GM23338 (cell line): ENCODE measurements around the gene PTPRE. TPM values are rescaled to one million over a fixed set of nuclear protein-coding genes. Genes with fewer than 3 reads are reported as not detected.

ENCODE experiments used
- ATAC-seq: fragments of 200-7000 bp; cut with Tn5 transposase; 3 replicates; pipeline ENCODE4 v1.9.1; 2020
- DNase-seq: peaks from one replicate; pipeline ENCODE4 v3.0.0-alpha.2; 2015; ENCODE audit warnings: low spot score
- H2AFZ ChIP-seq: fragments of 200-600 bp; sonication (generic); 2 replicates; pipeline ENCODE4 v1.8.0; 2016; ENCODE audit warnings: antibody characterized with exemption, mild to moderate bottlenecking, moderate library complexity
- H3F3A ChIP-seq: fragments of 200-600 bp; sonication (generic); replicated peaks from 2 replicates; pipeline ENCODE4 v1.8.0; 2017; ENCODE audit warnings: antibody characterized with exemption, mixed run types, low read depth
- H3K27ac ChIP-seq: fragments of 200-600 bp; sonication (generic); 2 replicates; pipeline ENCODE4 v1.6.1; 2016; ENCODE audit warnings: low read depth
- H3K27me3 ChIP-seq: fragments of 200-600 bp; sonication (generic); 2 replicates; pipeline ENCODE4 v1.8.0; 2016; ENCODE audit warnings: mild to moderate bottlenecking, mixed run types, moderate library complexity; ENCODE audit not compliant: insufficient read depth
- H3K36me3 ChIP-seq: fragments of 200-600 bp; sonication (generic); 2 replicates; pipeline ENCODE4 v1.8.0; 2016; ENCODE audit warnings: mild to moderate bottlenecking; ENCODE audit not compliant: insufficient read depth
- H3K4me1 ChIP-seq: fragments of 200-600 bp; sonication (generic); 2 replicates; pipeline ENCODE4 v1.8.0; 2016; ENCODE audit warnings: mild to moderate bottlenecking, moderate library complexity; ENCODE audit not compliant: insufficient read depth
- H3K4me2 ChIP-seq: fragments of 200-600 bp; sonication (generic); 2 replicates; pipeline ENCODE4 v1.7.1; 2017; ENCODE audit warnings: mixed run types
- H3K4me3 ChIP-seq: fragments of 200-600 bp; sonication (generic); 2 replicates; pipeline ENCODE4 v1.6.1; 2016; ENCODE audit warnings: mixed run types
- H3K79me2 ChIP-seq: fragments of 200-600 bp; sonication (generic); replicated peaks from 2 replicates; pipeline ENCODE4 v1.8.0; 2017; ENCODE audit warnings: mild to moderate bottlenecking; ENCODE audit not compliant: insufficient read depth
- H3K9me2 ChIP-seq: fragments of 200-600 bp; sonication (generic); 2 replicates; pipeline ENCODE4 v1.8.0; 2017; ENCODE audit not compliant: insufficient read depth
- H4K20me1 ChIP-seq: fragments of 200-600 bp; sonication (generic); replicated peaks from 2 replicates; pipeline ENCODE4 v1.8.0; 2017; ENCODE audit warnings: mild to moderate bottlenecking; ENCODE audit not compliant: insufficient read depth
- H3K27ac Mint-ChIP-seq: 2 replicates; pipeline ENCODE4 v1.8.0; 2020; ENCODE audit warnings: inconsistent platforms, mild to moderate bottlenecking, moderate library complexity, mixed read lengths
- H3K27me3 Mint-ChIP-seq: 3 replicates; pipeline ENCODE4 v1.8.0; 2022; ENCODE audit warnings: low read depth, mild to moderate bottlenecking, moderate library complexity, mixed read lengths, inconsistent platforms; ENCODE audit not compliant: insufficient read depth, poor library complexity
- H3K36me3 Mint-ChIP-seq: 3 replicates; pipeline ENCODE4 v1.8.0; 2021; ENCODE audit warnings: low read depth, mild to moderate bottlenecking, inconsistent platforms, moderate library complexity, mixed read lengths
- H3K4me1 Mint-ChIP-seq: 3 replicates; pipeline ENCODE4 v1.8.0; 2020; ENCODE audit warnings: mild to moderate bottlenecking, inconsistent platforms, mixed read lengths
- H3K4me3 Mint-ChIP-seq: 3 replicates; pipeline ENCODE4 v1.8.0; 2021; ENCODE audit warnings: moderate library complexity, mild to moderate bottlenecking, inconsistent platforms, mixed read lengths
- H3K9me3 Mint-ChIP-seq: 3 replicates; pipeline ENCODE4 v1.8.0; 2020; ENCODE audit warnings: moderate library complexity, mild to moderate bottlenecking, inconsistent platforms, mixed read lengths
- EZH2 ChIP-seq: fragments of 200-600 bp; sonication (generic); IDR thresholded peaks from one replicate; pipeline ENCODE4 v1.8.0; 2017; ENCODE audit warnings: antibody characterized with exemption, mild to moderate bottlenecking, low read depth; ENCODE audit not compliant: unreplicated experiment
- EZH2phosphoT487 ChIP-seq: fragments of 200-600 bp; sonication (generic); IDR thresholded peaks from one replicate; pipeline ENCODE4 v1.8.1; 2018; ENCODE audit warnings: antibody characterized with exemption; ENCODE audit not compliant: unreplicated experiment
- JUNB ChIP-seq: IDR thresholded peaks from one replicate; pipeline ENCODE4 v1.6.1; 2016; ENCODE audit warnings: antibody characterized with exemption; ENCODE audit not compliant: unreplicated experiment
- POLR2AphosphoS5 ChIP-seq: IDR thresholded peaks from 2 replicates; pipeline ENCODE4 v1.6.1; 2016; ENCODE audit warnings: antibody characterized with exemption, low read depth
- STAT1 ChIP-seq: IDR thresholded peaks from one replicate; pipeline ENCODE4 v1.6.1; 2016; ENCODE audit warnings: antibody characterized with exemption; ENCODE audit not compliant: unreplicated experiment
- ZNF114 ChIP-seq: fragments of 250-450 bp; sonication (Bioruptor Pico); IDR thresholded peaks from 2 replicates; pipeline ENCODE4 v1.5.0; 2020; ENCODE audit warnings: mild to moderate bottlenecking, moderate library complexity
- ZNF331 ChIP-seq: fragments of 250-450 bp; sonication (Bioruptor Pico); IDR thresholded peaks from 2 replicates; pipeline ENCODE4 v1.5.0; 2020; ENCODE audit warnings: low read depth, mild to moderate bottlenecking, moderate library complexity
- polyA plus RNA-seq: library from polyadenylated mRNA; unstranded; fragments of >200 nt; fragmentation: Nextera tagmentation; extraction: Ambion mirVana; gene quantifications from 2 replicates; pipeline ENCODE4 v1.2.1, GENCODE V29; 2016
- total RNA-seq: library from RNA; depleted of rRNA; stranded (reverse); fragments of >200 nt; shearing (Covaris generic); gene quantifications from 2 replicates; pipeline ENCODE4 v1.2.3, GENCODE V29; 2014
- TF ChIP-seq, protein P1 (sequence below), 2 experiments: fragments of 200-600 bp in 1 of 2; sonication (generic) in 1 of 2; conservative IDR thresholded peaks; 2 replicates each; pipeline versions ENCODE4 v1.5.1 to v1.6.1; 2016 to 2017; ENCODE audit warnings: antibody characterized with exemption in 2 of 2, low read depth in 2 of 2, mild to moderate bottlenecking in 2 of 2, moderate library complexity in 1 of 2
- TF ChIP-seq, protein P2 (sequence below): fragments of 250-450 bp; sonication (Bioruptor Pico); IDR thresholded peaks from 2 replicates; pipeline ENCODE4 v1.5.0; 2020; ENCODE audit warnings: mild to moderate bottlenecking, moderate library complexity

The PTPRE gene
- total and polyA plus RNA-seq, 2 experiments from 2014 or later, result 0.34 to 0.42 TPM

DNA sequence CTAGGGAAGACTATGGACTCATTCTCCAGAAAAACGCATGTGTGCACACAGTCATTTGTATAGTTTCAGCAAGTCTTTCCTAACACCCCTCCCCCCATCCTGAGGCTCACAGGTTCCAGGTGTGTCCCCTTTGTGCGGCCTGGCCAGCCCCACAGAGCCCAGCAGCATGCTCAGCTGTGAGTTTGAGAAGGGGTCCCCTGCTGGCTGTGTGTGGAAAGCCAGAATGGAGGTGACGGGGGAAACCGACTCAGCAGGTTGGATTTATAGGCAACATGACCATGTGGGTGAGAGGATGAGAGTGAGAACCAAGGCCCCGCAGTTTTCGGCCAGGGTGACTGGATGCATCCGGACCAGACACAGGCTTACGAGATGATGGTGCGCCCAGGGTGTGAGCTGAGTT lies 9.9 kb downstream of the PTPRE start:
- no peak overlapping the region for H3K4me3 ChIP-seq
- Mint-ChIP-seq H3K36me3 (no peaks in the 10 kb centered on the region), H3K27me3 (peaks cover 4% of the 10 kb centered on the region), H3K9me3 (no peaks in the 10 kb centered on the region; the same call in 2 of the 3 replicates), H3K4me3 (no peak overlapping the region), H3K27ac (no peak overlapping the region), H3K4me1 (peaks cover 4% of the 10 kb centered on the region; the same call in 2 of the 3 replicates)
- H3F3A ChIP-seq, result no peaks in the 10 kb centered on the region
- H3K27ac ChIP-seq, result no peak overlapping the region
- no peaks in the 10 kb centered on the region for H3K36me3 ChIP-seq
- TF ChIP-seq, protein P1, sequence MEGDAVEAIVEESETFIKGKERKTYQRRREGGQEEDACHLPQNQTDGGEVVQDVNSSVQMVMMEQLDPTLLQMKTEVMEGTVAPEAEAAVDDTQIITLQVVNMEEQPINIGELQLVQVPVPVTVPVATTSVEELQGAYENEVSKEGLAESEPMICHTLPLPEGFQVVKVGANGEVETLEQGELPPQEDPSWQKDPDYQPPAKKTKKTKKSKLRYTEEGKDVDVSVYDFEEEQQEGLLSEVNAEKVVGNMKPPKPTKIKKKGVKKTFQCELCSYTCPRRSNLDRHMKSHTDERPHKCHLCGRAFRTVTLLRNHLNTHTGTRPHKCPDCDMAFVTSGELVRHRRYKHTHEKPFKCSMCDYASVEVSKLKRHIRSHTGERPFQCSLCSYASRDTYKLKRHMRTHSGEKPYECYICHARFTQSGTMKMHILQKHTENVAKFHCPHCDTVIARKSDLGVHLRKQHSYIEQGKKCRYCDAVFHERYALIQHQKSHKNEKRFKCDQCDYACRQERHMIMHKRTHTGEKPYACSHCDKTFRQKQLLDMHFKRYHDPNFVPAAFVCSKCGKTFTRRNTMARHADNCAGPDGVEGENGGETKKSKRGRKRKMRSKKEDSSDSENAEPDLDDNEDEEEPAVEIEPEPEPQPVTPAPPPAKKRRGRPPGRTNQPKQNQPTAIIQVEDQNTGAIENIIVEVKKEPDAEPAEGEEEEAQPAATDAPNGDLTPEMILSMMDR (conservative IDR thresholded peaks at IDR 0.05; ENCODE audit: low read depth in 2 of 2), result peak; percentile 34 to 39; a peak in 2 of 4 replicates
- no peak for TF ChIP-seq ZNF331 (CRISPR knock-in tag)
- ATAC-seq, result peak; percentile 77
- H3K4me1 ChIP-seq, result no peaks in the 10 kb centered on the region
- no peaks in the 10 kb centered on the region for H3K9me2 ChIP-seq
- no peak overlapping the region for H3K4me2 ChIP-seq
- peak; percentile 46 for DNase-seq
- no peaks in the 10 kb centered on the region for H4K20me1 ChIP-seq
- 0 out of 2 replicates have a peak overlapping the region, but pooled peaks have one; percentile 32 for H2AFZ ChIP-seq
- H3K79me2 ChIP-seq, result no peaks in the 10 kb centered on the region
- H3K27me3 ChIP-seq, result no peaks in the 10 kb centered on the region

DNA sequence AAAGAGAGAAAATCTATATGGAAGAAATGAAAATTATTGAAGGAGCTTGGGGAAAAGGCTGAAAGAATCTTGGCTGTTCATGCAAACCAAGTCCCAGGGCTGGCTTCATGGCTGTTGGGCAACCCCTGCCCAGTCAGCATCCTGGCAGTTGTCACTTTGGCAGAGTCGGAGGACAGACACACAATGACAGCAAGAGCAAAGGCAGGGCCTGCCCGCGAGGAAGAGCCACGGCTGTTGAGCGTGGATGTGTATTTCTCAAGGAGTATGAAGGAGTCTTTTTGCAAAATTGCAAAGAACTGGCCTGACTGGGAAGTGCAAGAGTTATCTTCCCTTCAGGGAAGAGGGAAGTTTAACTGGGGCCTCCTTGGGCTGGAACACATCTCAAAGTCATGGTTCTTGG lies 11.7 kb downstream of the PTPRE start:
- no peak overlapping the region for H3K4me3 Mint-ChIP-seq
- H3F3A ChIP-seq, result no peaks in the 10 kb centered on the region
- TF ChIP-seq ZNF114 (CRISPR knock-in tag) (no peak), STAT1 (no peak), JUNB (no peak), EZH2phosphoT487 (no peak), EZH2 (no peak), ZNF331 (CRISPR knock-in tag) (no peak), POLR2AphosphoS5 (no peak)
- TF ChIP-seq, protein P2, sequence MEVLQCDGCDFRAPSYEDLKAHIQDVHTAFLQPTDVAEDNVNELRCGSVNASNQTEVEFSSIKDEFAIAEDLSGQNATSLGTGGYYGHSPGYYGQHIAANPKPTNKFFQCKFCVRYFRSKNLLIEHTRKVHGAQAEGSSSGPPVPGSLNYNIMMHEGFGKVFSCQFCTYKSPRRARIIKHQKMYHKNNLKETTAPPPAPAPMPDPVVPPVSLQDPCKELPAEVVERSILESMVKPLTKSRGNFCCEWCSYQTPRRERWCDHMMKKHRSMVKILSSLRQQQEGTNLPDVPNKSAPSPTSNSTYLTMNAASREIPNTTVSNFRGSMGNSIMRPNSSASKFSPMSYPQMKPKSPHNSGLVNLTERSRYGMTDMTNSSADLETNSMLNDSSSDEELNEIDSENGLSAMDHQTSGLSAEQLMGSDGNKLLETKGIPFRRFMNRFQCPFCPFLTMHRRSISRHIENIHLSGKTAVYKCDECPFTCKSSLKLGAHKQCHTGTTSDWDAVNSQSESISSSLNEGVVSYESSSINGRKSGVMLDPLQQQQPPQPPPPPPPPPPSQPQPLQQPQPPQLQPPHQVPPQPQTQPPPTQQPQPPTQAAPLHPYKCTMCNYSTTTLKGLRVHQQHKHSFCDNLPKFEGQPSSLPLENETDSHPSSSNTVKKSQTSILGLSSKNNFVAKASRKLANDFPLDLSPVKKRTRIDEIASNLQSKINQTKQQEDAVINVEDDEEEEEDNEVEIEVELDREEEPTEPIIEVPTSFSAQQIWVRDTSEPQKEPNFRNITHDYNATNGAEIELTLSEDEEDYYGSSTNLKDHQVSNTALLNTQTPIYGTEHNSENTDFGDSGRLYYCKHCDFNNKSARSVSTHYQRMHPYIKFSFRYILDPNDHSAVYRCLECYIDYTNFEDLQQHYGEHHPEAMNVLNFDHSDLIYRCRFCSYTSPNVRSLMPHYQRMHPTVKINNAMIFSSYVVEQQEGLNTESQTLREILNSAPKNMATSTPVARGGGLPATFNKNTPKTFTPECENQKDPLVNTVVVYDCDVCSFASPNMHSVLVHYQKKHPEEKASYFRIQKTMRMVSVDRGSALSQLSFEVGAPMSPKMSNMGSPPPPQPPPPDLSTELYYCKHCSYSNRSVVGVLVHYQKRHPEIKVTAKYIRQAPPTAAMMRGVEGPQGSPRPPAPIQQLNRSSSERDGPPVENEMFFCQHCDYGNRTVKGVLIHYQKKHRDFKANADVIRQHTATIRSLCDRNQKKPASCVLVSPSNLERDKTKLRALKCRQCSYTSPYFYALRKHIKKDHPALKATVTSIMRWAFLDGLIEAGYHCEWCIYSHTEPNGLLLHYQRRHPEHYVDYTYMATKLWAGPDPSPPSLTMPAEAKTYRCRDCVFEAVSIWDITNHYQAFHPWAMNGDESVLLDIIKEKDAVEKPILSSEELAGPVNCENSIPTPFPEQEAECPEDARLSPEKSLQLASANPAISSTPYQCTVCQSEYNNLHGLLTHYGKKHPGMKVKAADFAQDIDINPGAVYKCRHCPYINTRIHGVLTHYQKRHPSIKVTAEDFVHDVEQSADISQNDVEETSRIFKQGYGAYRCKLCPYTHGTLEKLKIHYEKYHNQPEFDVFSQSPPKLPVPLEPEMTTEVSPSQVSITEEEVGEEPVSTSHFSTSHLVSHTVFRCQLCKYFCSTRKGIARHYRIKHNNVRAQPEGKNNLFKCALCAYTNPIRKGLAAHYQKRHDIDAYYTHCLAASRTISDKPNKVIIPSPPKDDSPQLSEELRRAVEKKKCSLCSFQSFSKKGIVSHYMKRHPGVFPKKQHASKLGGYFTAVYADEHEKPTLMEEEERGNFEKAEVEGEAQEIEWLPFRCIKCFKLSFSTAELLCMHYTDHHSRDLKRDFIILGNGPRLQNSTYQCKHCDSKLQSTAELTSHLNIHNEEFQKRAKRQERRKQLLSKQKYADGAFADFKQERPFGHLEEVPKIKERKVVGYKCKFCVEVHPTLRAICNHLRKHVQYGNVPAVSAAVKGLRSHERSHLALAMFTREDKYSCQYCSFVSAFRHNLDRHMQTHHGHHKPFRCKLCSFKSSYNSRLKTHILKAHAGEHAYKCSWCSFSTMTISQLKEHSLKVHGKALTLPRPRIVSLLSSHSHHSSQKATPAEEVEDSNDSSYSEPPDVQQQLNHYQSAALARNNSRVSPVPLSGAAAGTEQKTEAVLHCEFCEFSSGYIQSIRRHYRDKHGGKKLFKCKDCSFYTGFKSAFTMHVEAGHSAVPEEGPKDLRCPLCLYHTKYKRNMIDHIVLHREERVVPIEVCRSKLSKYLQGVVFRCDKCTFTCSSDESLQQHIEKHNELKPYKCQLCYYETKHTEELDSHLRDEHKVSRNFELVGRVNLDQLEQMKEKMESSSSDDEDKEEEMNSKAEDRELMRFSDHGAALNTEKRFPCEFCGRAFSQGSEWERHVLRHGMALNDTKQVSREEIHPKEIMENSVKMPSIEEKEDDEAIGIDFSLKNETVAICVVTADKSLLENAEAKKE (CRISPR knock-in tag), result no peak
- TF ChIP-seq, protein P1 (conservative IDR thresholded peaks at IDR 0.05; ENCODE audit: low read depth in 2 of 2), result no peak

More for the DNA sequence above, 11.7 kb downstream of the PTPRE start:
- no peak overlapping the region for H3K27ac ChIP-seq
- no peak for DNase-seq
- peaks cover 4% of the 10 kb centered on the region; the same call in 2 of the 3 replicates for H3K4me1 Mint-ChIP-seq
- no peaks in the 10 kb centered on the region for H3K4me1 ChIP-seq
- H3K27me3 ChIP-seq, result no peaks in the 10 kb centered on the region
- H3K27me3 Mint-ChIP-seq, result peaks cover 2% of the 10 kb centered on the region
- H3K4me2 ChIP-seq, result no peak overlapping the region
- H3K27ac Mint-ChIP-seq, result no peak overlapping the region
- H3K36me3 Mint-ChIP-seq, result no peaks in the 10 kb centered on the region
- H3K9me3 Mint-ChIP-seq, result no peaks in the 10 kb centered on the region; the same call in 2 of the 3 replicates
- ATAC-seq, result no peak
- no peaks in the 10 kb centered on the region for H4K20me1 ChIP-seq
- no peaks in the 10 kb centered on the region for H3K9me2 ChIP-seq
- no peaks in the 10 kb centered on the region for H3K79me2 ChIP-seq
- H3K4me3 ChIP-seq, result no peak overlapping the region
- H3K36me3 ChIP-seq, result no peaks in the 10 kb centered on the region
- no peak overlapping the region for H2AFZ ChIP-seq
